Calu3 (cell line): ENCODE results near the gene SLC9A5. TPM values are rescaled to one million over a fixed set of nuclear protein-coding genes. Genes with fewer than 3 reads are reported as not detected.
A peak's percentile ranks its signal among the peaks of the same experiment; 100 is the strongest.

Experiments used
- BruUV-seq: library from RNA; stranded (reverse); fragments of 400-500 nt; replicated peaks from 2 replicates; lab custom pipeline; 2021; lab: Mats Ljungman, UMichigan
- CTCF ChIA-PET: fragments of 300-600 bp; sonication (Branson Sonifier 250); formaldehyde crosslinking; loops from one replicate; lab custom pipeline; 2022; ENCODE audit warnings: antibody characterized with exemption; lab: Charles Lee
- DNase-seq: peaks from one replicate; pipeline ENCODE4 v3.0.0; 2022
- H3K27ac Mint-ChIP-seq: one replicate; pipeline ENCODE4 v1.8.0; 2022; ENCODE audit warnings: mixed read lengths; ENCODE audit not compliant: unreplicated experiment
- H3K27me3 Mint-ChIP-seq: one replicate; pipeline ENCODE4 v1.8.0; 2022; ENCODE audit warnings: mixed read lengths; ENCODE audit not compliant: unreplicated experiment
- H3K36me3 Mint-ChIP-seq: one replicate; pipeline ENCODE4 v1.8.0; 2022; ENCODE audit warnings: mild to moderate bottlenecking, moderate library complexity, mixed read lengths; ENCODE audit not compliant: insufficient read depth, unreplicated experiment
- H3K4me1 Mint-ChIP-seq: one replicate; pipeline ENCODE4 v1.8.0; 2022; ENCODE audit warnings: mild to moderate bottlenecking, low read depth, mixed read lengths; ENCODE audit not compliant: unreplicated experiment
- H3K4me3 Mint-ChIP-seq: one replicate; pipeline ENCODE4 v1.8.0; 2022; ENCODE audit warnings: mild to moderate bottlenecking, low read depth, moderate library complexity, mixed read lengths; ENCODE audit not compliant: unreplicated experiment
- H3K9me3 Mint-ChIP-seq: one replicate; pipeline ENCODE4 v1.8.0; 2022; ENCODE audit warnings: low read depth, mixed read lengths; ENCODE audit not compliant: unreplicated experiment
- intact Hi-C: fragments of 100-400 bp; cut with micrococcal nuclease; formaldehyde crosslinking; loops from one replicate; pipeline ENCODE4 v1.10.0; 2022; ENCODE audit not compliant: unreplicated experiment
- total RNA-seq: library from RNA; stranded (reverse); gene quantifications from 2 replicates; pipeline ENCODE4 v1.2.3, GENCODE V29; 2022
- TF ChIP-seq, protein P1 (sequence below): fragments of 200-600 bp; IDR thresholded peaks from one replicate; pipeline ENCODE4 v1.8.0; 2022; ENCODE audit warnings: antibody characterized with exemption; ENCODE audit not compliant: unreplicated experiment

Gene SLC9A5
- total RNA-seq, 1 experiment from 2014 or later = 2.4 TPM

DNA sequence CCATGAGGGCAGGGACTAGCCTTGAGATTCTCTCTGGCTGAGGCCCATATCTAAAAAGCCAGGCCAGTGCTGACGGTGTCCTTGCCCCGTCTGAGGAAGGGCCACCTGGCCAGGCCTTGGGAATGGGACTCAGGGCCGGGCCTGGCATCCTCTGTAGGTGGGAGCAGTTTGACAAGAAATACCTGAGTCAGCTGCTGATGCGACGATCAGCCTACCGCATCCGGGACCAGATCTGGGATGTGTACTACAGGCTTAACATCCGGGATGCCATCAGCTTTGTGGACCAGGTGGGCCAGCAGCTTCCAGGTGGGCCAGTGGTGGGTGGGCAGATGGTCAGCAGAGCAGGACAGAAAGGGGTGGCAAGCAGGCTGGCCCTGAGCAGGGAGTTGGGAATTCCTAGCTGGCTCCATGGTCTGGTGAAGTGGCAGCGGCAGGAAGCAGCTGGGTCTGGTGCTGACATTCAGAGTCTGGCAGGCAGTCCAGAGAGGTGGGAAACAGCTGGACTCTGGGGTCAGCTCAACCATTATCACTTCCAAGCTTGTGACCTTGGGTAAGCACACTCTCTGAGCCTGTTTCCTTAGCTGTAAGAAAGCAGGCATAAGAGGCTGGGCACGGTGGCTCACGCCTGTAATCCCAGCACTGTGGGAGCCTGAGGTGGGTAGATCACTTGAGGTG lies 9.5 kb downstream of the SLC9A5 start:
- no TSS peak for BruUV-seq
- no peak for DNase-seq
- intact Hi-C loops = no loop called here
- peaks cover 4% of the 10 kb centered on the region for H3K36me3 Mint-ChIP-seq
- H3K4me1 Mint-ChIP-seq = peaks cover 8% of the 10 kb centered on the region
- H3K4me3 Mint-ChIP-seq = no peak overlapping the region
- TF ChIP-seq, protein P1, sequence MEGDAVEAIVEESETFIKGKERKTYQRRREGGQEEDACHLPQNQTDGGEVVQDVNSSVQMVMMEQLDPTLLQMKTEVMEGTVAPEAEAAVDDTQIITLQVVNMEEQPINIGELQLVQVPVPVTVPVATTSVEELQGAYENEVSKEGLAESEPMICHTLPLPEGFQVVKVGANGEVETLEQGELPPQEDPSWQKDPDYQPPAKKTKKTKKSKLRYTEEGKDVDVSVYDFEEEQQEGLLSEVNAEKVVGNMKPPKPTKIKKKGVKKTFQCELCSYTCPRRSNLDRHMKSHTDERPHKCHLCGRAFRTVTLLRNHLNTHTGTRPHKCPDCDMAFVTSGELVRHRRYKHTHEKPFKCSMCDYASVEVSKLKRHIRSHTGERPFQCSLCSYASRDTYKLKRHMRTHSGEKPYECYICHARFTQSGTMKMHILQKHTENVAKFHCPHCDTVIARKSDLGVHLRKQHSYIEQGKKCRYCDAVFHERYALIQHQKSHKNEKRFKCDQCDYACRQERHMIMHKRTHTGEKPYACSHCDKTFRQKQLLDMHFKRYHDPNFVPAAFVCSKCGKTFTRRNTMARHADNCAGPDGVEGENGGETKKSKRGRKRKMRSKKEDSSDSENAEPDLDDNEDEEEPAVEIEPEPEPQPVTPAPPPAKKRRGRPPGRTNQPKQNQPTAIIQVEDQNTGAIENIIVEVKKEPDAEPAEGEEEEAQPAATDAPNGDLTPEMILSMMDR = no peak
- CTCF ChIA-PET = interaction anchor here (0.6 kb wide), 1 partner anchor 12 kb away, joined by 3 read pairs; no protein-coding TSS in a partner anchor
- no peak overlapping the region for H3K27ac Mint-ChIP-seq
- H3K9me3 Mint-ChIP-seq = no peaks in the 10 kb centered on the region
- H3K27me3 Mint-ChIP-seq = peaks cover 36% of the 10 kb centered on the region

DNA sequence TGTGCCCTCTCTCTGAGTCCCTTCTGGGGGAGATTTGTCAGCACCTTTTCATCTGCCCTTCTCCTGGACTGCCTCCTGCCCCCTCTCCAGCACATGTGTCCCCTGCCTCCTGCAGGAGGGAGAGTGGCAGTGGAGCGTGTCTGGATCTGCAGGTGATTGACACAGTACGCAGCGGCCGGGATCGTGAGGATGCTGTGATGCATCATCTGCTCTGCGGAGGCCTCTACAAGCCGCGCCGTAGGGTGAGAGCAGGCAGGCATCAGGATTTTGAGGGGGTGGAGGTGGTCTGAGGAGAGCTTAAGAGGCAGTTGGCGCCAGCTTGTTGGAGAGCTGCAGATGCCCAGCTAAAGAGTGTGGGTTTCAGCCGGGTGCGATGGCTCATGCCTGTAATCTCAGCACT lies 10.9 kb downstream of the SLC9A5 start:
- intact Hi-C loops = loop anchor here (2.0 to 5.0 kb wide), 3 partner anchors 79 to 158 kb away; partner anchors contain the start of gene ZDHHC1
- DNase-seq = no peak
- TF ChIP-seq, protein P1 = no peak
- no TSS peak for BruUV-seq
- Mint-ChIP-seq H3K4me3 (no peak overlapping the region), H3K4me1 (peaks cover 8% of the 10 kb centered on the region), H3K9me3 (no peaks in the 10 kb centered on the region), H3K27ac (no peak overlapping the region), H3K36me3 (peaks cover 4% of the 10 kb centered on the region), H3K27me3 (peaks cover 42% of the 10 kb centered on the region)
- CTCF ChIA-PET = interaction anchor here (0.9 to 1.8 kb wide), 9 partner anchors 11 to 255 kb away, joined by 3 to 68 read pairs (median 7); partner anchors contain the start of gene SLC9A5

DNA sequence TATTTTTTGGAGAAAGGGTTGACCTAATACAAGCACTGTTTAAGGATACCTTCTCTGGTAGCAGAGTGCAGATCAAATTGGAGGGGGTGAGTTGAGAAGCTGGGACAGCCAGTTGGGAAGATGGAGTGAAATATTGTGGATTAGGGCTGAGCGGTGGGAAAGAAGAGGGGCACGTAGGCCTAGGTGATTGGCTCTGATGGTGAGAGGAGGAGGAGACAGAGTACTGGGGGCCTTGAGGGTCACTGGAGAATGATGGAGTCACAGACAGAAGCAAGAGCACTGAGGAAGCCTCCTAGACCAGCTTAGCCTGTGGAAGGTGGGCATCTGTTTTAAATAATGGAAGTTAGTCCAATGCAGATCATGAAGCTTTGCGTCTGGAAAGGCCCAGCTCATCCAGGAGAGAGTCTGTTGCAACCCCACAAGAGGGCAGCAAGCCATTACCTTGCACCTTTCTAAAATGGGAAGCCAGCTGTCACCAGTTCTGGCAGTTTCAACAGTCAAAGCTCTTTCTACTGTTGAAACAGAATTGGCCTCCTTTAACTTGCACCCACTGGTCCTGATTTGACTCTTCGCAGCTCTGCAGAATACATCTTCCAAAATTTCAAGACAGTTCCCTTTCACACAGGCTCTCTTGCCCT lies 11.8 kb downstream of the SLC9A5 start:
- TF ChIP-seq, protein P1 = peak; percentile 71
- CTCF ChIA-PET = interaction anchor here (0.6 to 1.8 kb wide), 31 partner anchors 10 to 597 kb away, joined by 3 to 68 read pairs (median 4); partner anchors contain the start of genes FHOD1, HSD11B2, KCTD19 and LRRC36
- Mint-ChIP-seq H3K36me3 (peaks cover 4% of the 10 kb centered on the region), H3K4me1 (peaks cover 8% of the 10 kb centered on the region), H3K27ac (no peak overlapping the region), H3K27me3 (peaks cover 42% of the 10 kb centered on the region), H3K4me3 (no peak overlapping the region), H3K9me3 (no peaks in the 10 kb centered on the region)
- intact Hi-C loops = loop anchor here (2.0 to 5.0 kb wide), 3 partner anchors 78 to 157 kb away; partner anchors contain the start of gene ZDHHC1
- DNase-seq = peak; percentile 69
- BruUV-seq = no TSS peak

DNA sequence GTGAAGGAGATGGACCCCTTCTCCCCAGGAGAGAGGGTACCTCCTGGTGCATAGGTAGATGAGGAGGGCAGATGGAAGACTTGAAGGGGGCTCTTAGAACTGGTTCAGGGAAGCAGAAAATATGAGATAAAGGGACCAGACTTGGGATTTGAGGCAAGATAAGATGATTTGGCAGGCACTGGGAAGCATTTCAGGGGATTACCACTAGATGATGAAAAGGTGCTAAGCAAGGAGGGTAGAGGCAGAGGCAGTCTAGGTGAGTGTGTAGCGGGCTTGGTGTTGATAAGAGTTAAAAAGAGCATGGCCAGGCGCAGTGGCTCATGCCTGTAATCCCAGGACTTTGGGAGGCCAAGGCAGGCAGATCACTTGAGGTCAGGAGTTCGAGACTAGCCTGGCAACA lies 14.4 kb downstream of the SLC9A5 start:
- intact Hi-C loops = loop anchor here (5.0 kb wide), 2 partner anchors 134 to 154 kb away; partner anchors contain the start of gene ZDHHC1
- no peak for DNase-seq
- BruUV-seq = no TSS peak
- no peak overlapping the region for H3K27ac Mint-ChIP-seq
- H3K27me3 Mint-ChIP-seq = peaks cover 19% of the 10 kb centered on the region
- peaks cover 16% of the 10 kb centered on the region for H3K4me1 Mint-ChIP-seq
- CTCF ChIA-PET = interaction anchor here (1.2 kb wide), 1 partner anchor 21 kb away, joined by 3 read pairs; no protein-coding TSS in a partner anchor
- H3K4me3 Mint-ChIP-seq = no peak overlapping the region
- TF ChIP-seq, protein P1 = no peak
- peaks cover 8% of the 10 kb centered on the region for H3K36me3 Mint-ChIP-seq
- H3K9me3 Mint-ChIP-seq = no peaks in the 10 kb centered on the region
